IMR-90 (cell line): ENCODE data around the gene ADGRG4. TPM values are rescaled to one million over a fixed set of nuclear protein-coding genes. Genes with fewer than 3 reads are reported as not detected.

ENCODE experiments used
- ATAC-seq: fragments of 200-7000 bp; cut with Tn5 transposase; 2 replicates; pipeline ENCODE4 v1.9.1; 2020; ENCODE audit warnings: low read depth, mild to moderate bottlenecking, moderate library complexity
- BruUV-seq: library from RNA; stranded (reverse); fragments of 400-500 nt; replicated peaks from 2 replicates; lab custom pipeline; 2021; lab: Mats Ljungman, UMichigan
- CTCF ChIA-PET: fragments of 300-600 bp; formaldehyde crosslinking; extraction: SDS; loops from one replicate; lab custom pipeline; 2021; ENCODE audit warnings: antibody characterized with exemption; lab: Yijun Ruan, JAX
- POLR2A ChIA-PET: fragments of 300-600 bp; sonication (Branson Sonifier 250); formaldehyde crosslinking; loops from one replicate; lab custom pipeline; 2022; ENCODE audit warnings: antibody characterized with exemption; ENCODE audit not compliant: unreplicated experiment; lab: Charles Lee
- DNase-seq: peaks from one replicate; pipeline ENCODE4 v3.0.0; 2013
- H2AFZ ChIP-seq: replicated peaks from 2 replicates; pipeline ENCODE3; 2013; ENCODE audit warnings: low read length, mild to moderate bottlenecking; ENCODE audit not compliant: poor library complexity
- H2AK5ac ChIP-seq: 2 replicates; pipeline ENCODE4 v1.6.1; 2013; ENCODE audit warnings: low read depth, low read length, inconsistent platforms
- H2AK9ac ChIP-seq: replicated peaks from 2 replicates; pipeline ENCODE3; 2013; ENCODE audit warnings: mild to moderate bottlenecking, low read depth, low read length, moderate library complexity; ENCODE audit not compliant: poor library complexity
- H2BK120ac ChIP-seq: 2 replicates; pipeline ENCODE4 v1.6.1; 2013; ENCODE audit warnings: low read depth, low read length, inconsistent platforms
- H2BK15ac ChIP-seq: 3 replicates; pipeline ENCODE4 v1.6.1; 2013; ENCODE audit warnings: low read depth, low read length, inconsistent platforms
- H2BK20ac ChIP-seq: 2 replicates; pipeline ENCODE4 v1.6.1; 2013; ENCODE audit warnings: low read depth, mild to moderate bottlenecking, inconsistent platforms, low read length, moderate library complexity
- H2BK5ac ChIP-seq: 2 replicates; pipeline ENCODE4 v1.6.1; 2013; ENCODE audit warnings: mild to moderate bottlenecking, low read depth, low read length, inconsistent platforms; ENCODE audit not compliant: poor library complexity, severe bottlenecking
- H3K14ac ChIP-seq: replicated peaks from 2 replicates; pipeline ENCODE4 v1.6.1; 2013; ENCODE audit warnings: low read depth, low read length, inconsistent platforms
- H3K18ac ChIP-seq: 2 replicates; pipeline ENCODE4 v1.6.1; 2013; ENCODE audit warnings: low read depth, low read length, control low read depth
- H3K23ac ChIP-seq: 2 replicates; pipeline ENCODE4 v1.6.1; 2013; ENCODE audit warnings: low read depth, low read length, inconsistent platforms
- H3K27ac ChIP-seq: 2 replicates; pipeline ENCODE4 v1.5.1; 2013; ENCODE audit warnings: mild to moderate bottlenecking, control low read depth, low read length; ENCODE audit not compliant: insufficient read depth
- H3K27me3 ChIP-seq: 2 replicates; pipeline ENCODE4 v1.6.1; 2013; ENCODE audit warnings: low read length; ENCODE audit not compliant: control insufficient read depth, insufficient read depth
- H3K36me3 ChIP-seq: 2 replicates; pipeline ENCODE4 v1.6.1; 2013; ENCODE audit warnings: low read length, mixed read lengths; ENCODE audit not compliant: control insufficient read depth, insufficient read depth
- H3K4ac ChIP-seq: 2 replicates; pipeline ENCODE4 v1.6.1; 2013; ENCODE audit warnings: low read depth, low read length, inconsistent platforms
- H3K4me1 ChIP-seq: 2 replicates; pipeline ENCODE4 v1.6.1; 2013; ENCODE audit warnings: low read length, mixed read lengths; ENCODE audit not compliant: control insufficient read depth, insufficient read depth
- H3K4me2 ChIP-seq: 2 replicates; pipeline ENCODE4 v1.6.1; 2013; ENCODE audit warnings: low read depth, mild to moderate bottlenecking, control low read depth, low read length, moderate library complexity
- H3K4me3 ChIP-seq: 2 replicates; pipeline ENCODE4 v1.5.1; 2013; ENCODE audit warnings: low read depth, mild to moderate bottlenecking, control low read depth, low read length, moderate library complexity; ENCODE audit not compliant: insufficient read depth
- H3K56ac ChIP-seq: 2 replicates; pipeline ENCODE4 v1.6.1; 2013; ENCODE audit warnings: low read length, inconsistent platforms; ENCODE audit not compliant: insufficient read depth; ENCODE audit errors: extremely low read depth
- H3K79me1 ChIP-seq, 2 experiments: 2 replicates each; pipeline ENCODE4 v1.6.1; 2013; ENCODE audit warnings: low read length in 2 of 2, inconsistent platforms in 1 of 2, low read depth in 1 of 2
- H3K9ac ChIP-seq: 2 replicates; pipeline ENCODE4 v1.6.1; 2013; ENCODE audit warnings: low read depth, low read length, control low read depth
- H3K9me1 ChIP-seq: 2 replicates; pipeline ENCODE4 v1.6.1; 2013; ENCODE audit warnings: low read length, inconsistent platforms; ENCODE audit not compliant: insufficient read depth
- H3K9me3 ChIP-seq: 2 replicates; pipeline ENCODE4 v1.6.1; 2013; ENCODE audit warnings: low read length; ENCODE audit not compliant: control insufficient read depth, insufficient read depth
- H4K20me1 ChIP-seq: 2 replicates; pipeline ENCODE4 v1.6.1; 2013; ENCODE audit warnings: low read length, inconsistent platforms; ENCODE audit not compliant: insufficient read depth
- H4K5ac ChIP-seq: 2 replicates; pipeline ENCODE4 v1.6.1; 2013; ENCODE audit warnings: mild to moderate bottlenecking, low read depth, low read length, control low read depth
- H4K8ac ChIP-seq, 2 experiments: 2 replicates each; pipeline ENCODE4 v1.6.1; 2013; ENCODE audit warnings: low read depth in 2 of 2, low read length in 2 of 2, control low read depth in 1 of 2, inconsistent platforms in 1 of 2
- H4K91ac ChIP-seq: 2 replicates; pipeline ENCODE4 v1.6.1; 2013; ENCODE audit warnings: low read depth, low read length, inconsistent platforms; ENCODE audit not compliant: insufficient read depth
- BHLHE40 ChIP-seq: fragments of 150-350 bp; IDR thresholded peaks from 2 replicates; pipeline ENCODE4 v1.6.1; 2016; ENCODE audit warnings: mild to moderate bottlenecking, low read depth, low read length
- CEBPB ChIP-seq: IDR thresholded peaks from 2 replicates; pipeline ENCODE4 v1.6.1; 2012; ENCODE audit warnings: low read depth, low read length, improper control_type of control experiment
- CHD1 ChIP-seq: IDR thresholded peaks from 2 replicates; pipeline ENCODE4 v1.6.1; 2012; ENCODE audit warnings: low read depth, low read length, improper control_type of control experiment
- FOS ChIP-seq: fragments of 150-350 bp; IDR thresholded peaks from 2 replicates; pipeline ENCODE4 v1.6.1; 2016; ENCODE audit warnings: low read depth, low read length
- MAFK ChIP-seq: IDR thresholded peaks from 2 replicates; pipeline ENCODE4 v1.6.1; 2012; ENCODE audit warnings: low read depth, low read length, improper control_type of control experiment
- MAZ ChIP-seq: IDR thresholded peaks from 2 replicates; pipeline ENCODE4 v1.6.1; 2012; ENCODE audit warnings: low read depth, mild to moderate bottlenecking, low read length, improper control_type of control experiment, moderate library complexity, borderline replicate concordance
- MXI1 ChIP-seq: IDR thresholded peaks from 2 replicates; pipeline ENCODE4 v1.6.1; 2012; ENCODE audit warnings: low read depth, mild to moderate bottlenecking, low read length, moderate library complexity, borderline replicate concordance
- NFE2L2 ChIP-seq: fragments of 150-350 bp; IDR thresholded peaks from 2 replicates; pipeline ENCODE4 v1.6.1; 2016; ENCODE audit warnings: low read depth, mild to moderate bottlenecking, low read length
- POLR2A ChIP-seq: IDR thresholded peaks from 2 replicates; pipeline ENCODE4 v1.6.1; 2012; ENCODE audit warnings: mild to moderate bottlenecking, low read depth, low read length
- RAD21 ChIP-seq: IDR thresholded peaks from 2 replicates; pipeline ENCODE4 v1.6.1; 2012; ENCODE audit warnings: low read length, improper control_type of control experiment
- RCOR1 ChIP-seq: IDR thresholded peaks from 2 replicates; pipeline ENCODE4 v1.6.1; 2012; ENCODE audit warnings: mild to moderate bottlenecking, low read length, improper control_type of control experiment; ENCODE audit not compliant: insufficient replicate concordance
- RFX5 ChIP-seq: IDR thresholded peaks from 2 replicates; pipeline ENCODE4 v1.8.0; 2012; ENCODE audit warnings: low read depth, mild to moderate bottlenecking, low read length, moderate library complexity
- SMC3 ChIP-seq: fragments of 150-350 bp; IDR thresholded peaks from 2 replicates; pipeline ENCODE4 v1.6.1; 2016; ENCODE audit warnings: low read depth, mild to moderate bottlenecking, antibody characterized with exemption, low read length, moderate library complexity
- WGBS, 2 experiments: methylation state at CpG; one replicate each; pipeline versions ENCODE4 v1.1.5 to v1.1.7; 2013; ENCODE audit warnings: missing lambda C conversion rate in 2 of 2; ENCODE audit not compliant: insufficient read length in 1 of 2; ENCODE audit errors: extremely low coverage in 2 of 2; 5-methylcytosine and 5-hydroxymethylcytosine counted together
- dilution Hi-C: fragments of 300-500 bp; cut with HindIII; formaldehyde crosslinking; loops from one replicate; pipeline ENCODE4 v1.14.3; 2018; ENCODE audit warnings: low sequenced_read_pairs; ENCODE audit not compliant: unreplicated experiment
- in situ Hi-C: fragments of 300-500 bp; cut with MboI; formaldehyde crosslinking; loops from 3 replicates; pipeline ENCODE4 v1.14.3; 2019; ENCODE audit warnings: low sequenced_read_pairs, inconsistent platforms, mixed read lengths
- intact Hi-C: fragments of 100-400 bp; cut with micrococcal nuclease; formaldehyde crosslinking; loops from 2 replicates; pipeline ENCODE4 v1.10.0; 2022
- polyA plus RNA-seq, 3 experiments: library from polyadenylated mRNA; depleted of rRNA; stranded (reverse); fragments of >200 nt; gene quantifications; 2 replicates each; pipeline ENCODE4 v1.2.3, GENCODE V29; 2012; ENCODE audit warnings: low replicate concordance in 1 of 3
- total RNA-seq: library from RNA; depleted of rRNA; stranded (reverse); fragments of >200 nt; gene quantifications from 2 replicates; pipeline ENCODE4 v1.2.3, GENCODE V29; 2012
- TF ChIP-seq, protein P1 (sequence below): fragments of 150-350 bp; IDR thresholded peaks from 2 replicates; pipeline ENCODE4 v1.6.1; 2016; ENCODE audit warnings: low read depth, mild to moderate bottlenecking, low read length, moderate library complexity, borderline replicate concordance
- TF ChIP-seq, protein P2 (sequence below): conservative IDR thresholded peaks from 2 replicates; pipeline ENCODE4 v1.5.1; 2012; ENCODE audit warnings: mild to moderate bottlenecking, low read depth, low read length, improper control_type of control experiment
- TF ChIP-seq, protein P3 (sequence below): fragments of 150-350 bp; IDR thresholded peaks from 2 replicates; pipeline ENCODE4 v1.6.1; 2017; ENCODE audit warnings: mild to moderate bottlenecking, antibody characterized with exemption, low read length, low read depth

The ADGRG4 gene
- total and polyA plus RNA-seq, 2 of the 4 experiments (the other 2 are of a cell fraction), result under 0.01 TPM; not detected in 1

DNA sequence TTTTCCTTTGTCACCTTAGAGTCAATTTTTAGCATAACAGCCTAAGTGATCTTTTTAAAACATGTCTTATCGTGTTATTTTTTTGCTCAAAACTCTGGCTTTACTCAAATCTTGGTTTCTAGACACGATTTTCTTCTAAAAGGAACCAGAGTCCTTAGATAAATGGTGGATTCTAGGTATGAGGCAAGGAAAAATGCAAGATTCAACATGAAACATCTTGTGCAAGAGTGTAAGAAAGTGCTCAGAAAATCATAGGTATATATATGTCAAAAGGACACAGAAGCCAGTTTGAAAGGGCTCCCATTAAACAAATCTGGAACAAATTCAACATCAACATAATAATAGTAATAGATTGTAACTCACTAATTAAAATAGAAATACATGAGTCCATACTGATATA lies 8.1 kb upstream of the ADGRG4 start:
- Histone ChIP-seq H3K9me3 (no peaks in the 10 kb centered on the region), H3K18ac (no peak overlapping the region), H2AFZ (no peak overlapping the region), H3K36me3 (no peaks in the 10 kb centered on the region), H3K27me3 (no peaks in the 10 kb centered on the region; the same call in 1 of the 2 replicates), H3K23ac (no peak overlapping the region), H3K4me1 (no peaks in the 10 kb centered on the region), H2BK5ac (no peak overlapping the region), H3K9ac (no peak overlapping the region), H3K4ac (no peak overlapping the region), H4K20me1 (no peaks in the 10 kb centered on the region), H4K8ac (no peak overlapping the region), H3K79me1 (no peaks in the 10 kb centered on the region), H2BK120ac (no peak overlapping the region), H3K56ac (no peak overlapping the region), H3K9me1 (no peaks in the 10 kb centered on the region), H3K4me2 (no peak overlapping the region), H4K5ac (no peak overlapping the region), H2AK9ac (no peak overlapping the region), H2AK5ac (no peak overlapping the region), H3K4me3 (no peak overlapping the region), H2BK15ac (no peak overlapping the region), H3K27ac (no peak overlapping the region), H2BK20ac (no peak overlapping the region), H4K91ac (no peak overlapping the region), H3K14ac (no peak overlapping the region)
- no CpG with 5 or more reads among the region's 2 CpGs for WGBS, 2 experiments
- DNase-seq, result no peak
- no peak for ATAC-seq
- no peak for TF ChIP-seq MAFK
- no peak for TF ChIP-seq CEBPB
- TF ChIP-seq MAZ, result no peak
- TF ChIP-seq RCOR1, result no peak
- TF ChIP-seq RFX5, result no peak
- TF ChIP-seq, protein P1, sequence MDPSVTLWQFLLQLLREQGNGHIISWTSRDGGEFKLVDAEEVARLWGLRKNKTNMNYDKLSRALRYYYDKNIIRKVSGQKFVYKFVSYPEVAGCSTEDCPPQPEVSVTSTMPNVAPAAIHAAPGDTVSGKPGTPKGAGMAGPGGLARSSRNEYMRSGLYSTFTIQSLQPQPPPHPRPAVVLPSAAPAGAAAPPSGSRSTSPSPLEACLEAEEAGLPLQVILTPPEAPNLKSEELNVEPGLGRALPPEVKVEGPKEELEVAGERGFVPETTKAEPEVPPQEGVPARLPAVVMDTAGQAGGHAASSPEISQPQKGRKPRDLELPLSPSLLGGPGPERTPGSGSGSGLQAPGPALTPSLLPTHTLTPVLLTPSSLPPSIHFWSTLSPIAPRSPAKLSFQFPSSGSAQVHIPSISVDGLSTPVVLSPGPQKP, result no peak
- no peak for TF ChIP-seq MXI1
- TF ChIP-seq, protein P2, sequence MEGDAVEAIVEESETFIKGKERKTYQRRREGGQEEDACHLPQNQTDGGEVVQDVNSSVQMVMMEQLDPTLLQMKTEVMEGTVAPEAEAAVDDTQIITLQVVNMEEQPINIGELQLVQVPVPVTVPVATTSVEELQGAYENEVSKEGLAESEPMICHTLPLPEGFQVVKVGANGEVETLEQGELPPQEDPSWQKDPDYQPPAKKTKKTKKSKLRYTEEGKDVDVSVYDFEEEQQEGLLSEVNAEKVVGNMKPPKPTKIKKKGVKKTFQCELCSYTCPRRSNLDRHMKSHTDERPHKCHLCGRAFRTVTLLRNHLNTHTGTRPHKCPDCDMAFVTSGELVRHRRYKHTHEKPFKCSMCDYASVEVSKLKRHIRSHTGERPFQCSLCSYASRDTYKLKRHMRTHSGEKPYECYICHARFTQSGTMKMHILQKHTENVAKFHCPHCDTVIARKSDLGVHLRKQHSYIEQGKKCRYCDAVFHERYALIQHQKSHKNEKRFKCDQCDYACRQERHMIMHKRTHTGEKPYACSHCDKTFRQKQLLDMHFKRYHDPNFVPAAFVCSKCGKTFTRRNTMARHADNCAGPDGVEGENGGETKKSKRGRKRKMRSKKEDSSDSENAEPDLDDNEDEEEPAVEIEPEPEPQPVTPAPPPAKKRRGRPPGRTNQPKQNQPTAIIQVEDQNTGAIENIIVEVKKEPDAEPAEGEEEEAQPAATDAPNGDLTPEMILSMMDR, result no peak
- no peak for TF ChIP-seq RAD21
- TF ChIP-seq, protein P3, sequence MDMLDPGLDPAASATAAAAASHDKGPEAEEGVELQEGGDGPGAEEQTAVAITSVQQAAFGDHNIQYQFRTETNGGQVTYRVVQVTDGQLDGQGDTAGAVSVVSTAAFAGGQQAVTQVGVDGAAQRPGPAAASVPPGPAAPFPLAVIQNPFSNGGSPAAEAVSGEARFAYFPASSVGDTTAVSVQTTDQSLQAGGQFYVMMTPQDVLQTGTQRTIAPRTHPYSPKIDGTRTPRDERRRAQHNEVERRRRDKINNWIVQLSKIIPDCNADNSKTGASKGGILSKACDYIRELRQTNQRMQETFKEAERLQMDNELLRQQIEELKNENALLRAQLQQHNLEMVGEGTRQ, result no peak
- TF ChIP-seq NFE2L2, result no peak
- TF ChIP-seq SMC3, result no peak
- no peak for TF ChIP-seq CHD1
- no peak for TF ChIP-seq POLR2A
- TF ChIP-seq BHLHE40, result no peak
- TF ChIP-seq FOS, result no peak
- POLR2A ChIA-PET, result no interaction called here
- in situ Hi-C loops, result no loop called here
- dilution Hi-C loops, result no loop called here
- intact Hi-C loops, result no loop called here
- CTCF ChIA-PET, result interaction anchor here (0.7 kb wide), 1 partner anchor 10 kb away, joined by 4 read pairs; no protein-coding TSS in a partner anchor
- no TSS peak for BruUV-seq
